Tibial artery (tissue), 4 donors: Measurements from ENCODE around the gene TAPBP.

Source experiments
- DNase-seq, 2 donors: peaks; one replicate each; pipeline ENCODE4 v3.0.0-alpha.2; 2019
- H3K27ac ChIP-seq, 2 donors: fragments of 200-600 bp; sonication (generic) in 1 of 2; 1 replicate in 1 of 2; 2 replicates in 1 of 2; pipeline ENCODE4 v1.5.1; 2018 to 2019; ENCODE audit warnings: mild to moderate bottlenecking in 1 of 2
- H3K27me3 ChIP-seq, 2 donors: fragments of 200-600 bp; sonication (generic) in 1 of 2; one replicate each; pipeline versions ENCODE4 v1.5.1 to v1.6.0; 2016 to 2019
- H3K36me3 ChIP-seq, 3 donors: fragments of 200-600 bp; sonication (generic) in 2 of 3; one replicate each; pipeline ENCODE4 v1.5.1; 2016 to 2019; ENCODE audit warnings: mild to moderate bottlenecking in 2 of 3
- H3K4me1 ChIP-seq, 4 donors: fragments of 200-600 bp; sonication (generic) in 2 of 4; 1 replicate in 3 of 4; 2 replicates in 1 of 4; pipeline ENCODE4 v1.5.1; 2016 to 2019
- H3K4me3 ChIP-seq, 2 donors: fragments of 200-600 bp; sonication (generic) in 1 of 2; 1 replicate in 1 of 2; 2 replicates in 1 of 2; pipeline ENCODE4 v1.5.1; 2018 to 2019; ENCODE audit warnings: mild to moderate bottlenecking in 2 of 2
- H3K9me3 ChIP-seq, 3 donors: fragments of 200-600 bp; sonication (generic) in 1 of 3; one replicate each; pipeline ENCODE4 v1.5.1; 2016 to 2019
- CTCF ChIP-seq, 2 experiments: fragments of 200-600 bp in 1 of 2; fragments of 450-650 bp in 1 of 2; IDR thresholded peaks; one replicate each; pipeline ENCODE4 v1.5.1; 2017 to 2019; ENCODE audit warnings: antibody characterized with exemption in 2 of 2, mild to moderate bottlenecking in 1 of 2, moderate library complexity in 1 of 2
- intact Hi-C: fragments of 100-400 bp; cut with DNase I; formaldehyde crosslinking; loops from one replicate; pipeline ENCODE4 v1.15.0; 2023; ENCODE audit warnings: low total_unique reads

The TAPBP gene

GRCh38 chr6:33313105-33313708 lies 671 bp downstream of the TAPBP start:
- DNase-seq, result peak; percentile 57 to 80
- H3K4me3 ChIP-seq, result peak overlapping the region; percentile 83 to 94
- TF ChIP-seq CTCF (IDR thresholded peaks at IDR 0.05), result no peak
- no peaks in the 10 kb centered on the region for H3K9me3 ChIP-seq
- H3K4me1 ChIP-seq, result peaks cover 0 to 46% (median 35%) of the 10 kb centered on the region in 4 donors
- peaks cover 0 to 22% (median 0%) of the 10 kb centered on the region in 3 donors for H3K36me3 ChIP-seq
- H3K27ac ChIP-seq, result peak overlapping the region; percentile 95
- no peaks in the 10 kb centered on the region for H3K27me3 ChIP-seq
- intact Hi-C loops, result loop anchor here (10.0 kb wide), 1 partner anchor 112 kb away; the partner anchor contains the start of gene SYNGAP1

GRCh38 chr6:33312361-33313104 lies 1.3 kb downstream of the TAPBP start:
- no peaks in the 10 kb centered on the region for H3K9me3 ChIP-seq
- intact Hi-C loops, result loop anchor here (10.0 kb wide), 1 partner anchor 112 kb away; the partner anchor contains the start of gene SYNGAP1
- DNase-seq, result peak; percentile 83 to 90

GRCh38 chr6:33306356-33306755 lies 7.5 kb downstream of the TAPBP start:
- intact Hi-C loops, result no loop called here
- H3K4me1 ChIP-seq, result peaks cover 0 to 9% (median 6%) of the 10 kb centered on the region in 4 donors
- no peak for DNase-seq
- H3K9me3 ChIP-seq, result no peaks in the 10 kb centered on the region
- H3K4me3 ChIP-seq, result no peak overlapping the region
- peaks cover 13 to 54% (median 16%) of the 10 kb centered on the region in 3 donors for H3K36me3 ChIP-seq
- no peak overlapping the region for H3K27ac ChIP-seq
- no peaks in the 10 kb centered on the region for H3K27me3 ChIP-seq
- TF ChIP-seq CTCF (IDR thresholded peaks at IDR 0.05), result no peak

More at GRCh38 chr6:33312361-33313104, 1.3 kb downstream of the TAPBP start:
- H3K27ac ChIP-seq, result peak overlapping the region; percentile 95
- H3K4me1 ChIP-seq, result peaks cover 0 to 45% (median 35%) of the 10 kb centered on the region in 4 donors
- peaks cover 0 to 22% (median 0%) of the 10 kb centered on the region in 3 donors for H3K36me3 ChIP-seq
- no peaks in the 10 kb centered on the region for H3K27me3 ChIP-seq
- H3K4me3 ChIP-seq, result peak overlapping the region; percentile 83 to 94
- no peak for TF ChIP-seq CTCF (IDR thresholded peaks at IDR 0.05)

GRCh38 chr6:33305052-33305451 lies 8.8 kb downstream of the TAPBP start:
- intact Hi-C loops, result no loop called here
- Histone ChIP-seq H3K36me3 (peaks cover 13 to 47% (median 16%) of the 10 kb centered on the region in 3 donors), H3K9me3 (no peaks in the 10 kb centered on the region), H3K4me3 (no peak overlapping the region), H3K27me3 (no peaks in the 10 kb centered on the region), H3K4me1 (peaks cover 0 to 21% (median 10%) of the 10 kb centered on the region in 4 donors), H3K27ac (no peak overlapping the region)
- TF ChIP-seq CTCF (IDR thresholded peaks at IDR 0.05), result no peak
- no peak for DNase-seq

- intact Hi-C loops, result no loop called here
- no peak overlapping the region for H3K27ac ChIP-seq
- H3K36me3 ChIP-seq, result peaks cover 13 to 43% (median 16%) of the 10 kb centered on the region in 3 donors
- H3K9me3 ChIP-seq, result no peaks in the 10 kb centered on the region
- no peak for TF ChIP-seq CTCF (IDR thresholded peaks at IDR 0.05)
- H3K27me3 ChIP-seq, result no peaks in the 10 kb centered on the region
- H3K4me1 ChIP-seq, result peaks cover 0 to 25% (median 12%) of the 10 kb centered on the region in 4 donors
- DNase-seq, result no peak
- no peak overlapping the region for H3K4me3 ChIP-seq
Measured at GRCh38 chr6:33304216-33304615, 9.7 kb downstream of the TAPBP start.
